GM18861 (cell line): ENCODE results near the gene PHLPP1.

Source experiments
- ATAC-seq: cut with Tn5 transposase; IDR thresholded peaks from one replicate; pipeline ENCODE4 v1.9.1; 2021; ENCODE audit not compliant: unreplicated experiment

PHLPP1 gene

GRCh38 chr18:62974928-62975675 is 259.8 kb downstream of the PHLPP1 start:
- ATAC-seq = no peak

- ATAC-seq = no peak
These were observed 260.4 kb downstream of the PHLPP1 start for GRCh38 chr18:62975785-62976184.

GRCh38 chr18:62976227-62976626 is 260.9 kb downstream of the PHLPP1 start:
- ATAC-seq = no peak

- ATAC-seq = no peak
These were observed 262.2 kb downstream of the PHLPP1 start for GRCh38 chr18:62977512-62977911.

- ATAC-seq = no peak
These were observed 263.1 kb downstream of the PHLPP1 start for GRCh38 chr18:62978251-62979049.

- ATAC-seq = no peak
These were observed 263.8 kb downstream of the PHLPP1 start for GRCh38 chr18:62979176-62979575.

- no peak for ATAC-seq
These were observed 264.6 kb downstream of the PHLPP1 start for GRCh38 chr18:62979900-62980299.

- no peak for ATAC-seq
These were observed 266.2 kb downstream of the PHLPP1 start for GRCh38 chr18:62981566-62981965.

GRCh38 chr18:62982600-62983251 is 267.4 kb downstream of the PHLPP1 start:
- peak; percentile 67 for ATAC-seq

GRCh38 chr18:62984656-62985315 is 269.4 kb downstream of the PHLPP1 start:
- ATAC-seq = no peak

- no peak for ATAC-seq
These were observed 271.1 kb downstream of the PHLPP1 start for GRCh38 chr18:62986490-62986889.

- ATAC-seq = no peak
These were observed 271.9 kb downstream of the PHLPP1 start for GRCh38 chr18:62987055-62987830.

- no peak for ATAC-seq
These were observed 272.5 kb downstream of the PHLPP1 start for GRCh38 chr18:62987859-62988258.

- ATAC-seq = no peak
These were observed 273.1 kb downstream of the PHLPP1 start for GRCh38 chr18:62988471-62988870.

- no peak for ATAC-seq
These were observed 273.9 kb downstream of the PHLPP1 start for GRCh38 chr18:62989195-62989594.

- ATAC-seq = no peak
These were observed 275.3 kb downstream of the PHLPP1 start for GRCh38 chr18:62990653-62991052.

GRCh38 chr18:62991389-62991788 is 276.0 kb downstream of the PHLPP1 start:
- no peak for ATAC-seq

GRCh38 chr18:62991959-62992358 is 276.6 kb downstream of the PHLPP1 start:
- ATAC-seq = no peak

GRCh38 chr18:62992877-62993365 is 277.6 kb downstream of the PHLPP1 start:
- no peak for ATAC-seq

GRCh38 chr18:62996566-62996965 is 281.2 kb downstream of the PHLPP1 start:
- ATAC-seq = no peak
